T-helper 2 cell treated with Interferon-gamma antibody and Interleukin-4, amounts not matched to agents 100 ng/mL and 5 ng/mL, for 36 hours (primary cell): ENCODE measurements around the gene FAM114A1. TPM values are rescaled to one million over a fixed set of nuclear protein-coding genes. Genes with fewer than 3 reads are reported as not detected.
"Not testable (repeated sequence)": the region's sequence is repeated elsewhere in the genome, so short reads cannot be mapped to it uniquely, and the experiment has no call there.

Experiments
- intact Hi-C: fragments of 100-400 bp; cut with micrococcal nuclease; formaldehyde crosslinking; loops from one replicate; pipeline ENCODE4 v1.15.1; 2023
- total RNA-seq: library from RNA; stranded (reverse); gene quantifications from 2 replicates; pipeline ENCODE4 v1.2.3, GENCODE V29; 2022

Gene FAM114A1
- total RNA-seq, 1 donor from 2014 or later = 0.07 TPM

DNA sequence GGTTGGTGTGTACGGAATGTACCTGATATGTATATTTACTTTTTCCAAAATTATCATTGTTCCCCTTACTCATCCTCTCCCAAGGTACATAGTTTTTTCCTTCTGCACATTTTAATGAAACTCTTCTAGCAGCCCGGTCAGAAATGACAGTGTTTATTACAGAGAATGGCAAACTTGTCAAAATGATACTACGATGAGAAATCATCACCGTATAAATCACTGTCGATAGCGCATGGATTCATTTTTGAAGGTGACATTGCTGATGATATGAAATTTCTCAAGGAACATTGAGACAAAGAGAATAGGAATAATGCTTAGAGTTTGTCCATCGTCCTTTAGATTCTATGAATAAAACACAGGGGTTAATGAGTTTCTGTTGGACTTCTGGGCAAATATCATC lies 30.6 kb downstream of the FAM114A1 start:
- intact Hi-C loops = no loop called here

DNA sequence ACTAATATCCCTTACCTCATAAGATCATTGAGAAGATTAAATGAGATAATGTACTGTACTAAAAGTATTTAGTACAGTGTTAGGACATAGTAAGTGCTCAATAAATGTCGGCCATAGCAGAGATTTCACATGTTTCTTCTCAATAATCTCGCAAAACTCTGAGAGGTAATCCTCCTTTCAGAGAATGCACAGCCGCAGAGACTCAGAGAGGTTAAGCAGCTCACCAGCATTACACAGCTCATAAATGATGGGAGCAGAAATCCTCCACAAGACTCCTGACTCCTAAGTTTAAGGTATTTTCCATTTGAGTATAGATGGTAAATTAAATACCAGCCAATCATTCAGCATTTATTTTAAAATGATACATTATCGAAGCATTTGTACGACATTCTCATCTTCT lies 34.6 kb downstream of the FAM114A1 start:
- intact Hi-C loops = loop anchor here (1.0 to 5.0 kb wide), 3 partner anchors 80 to 233 kb away; no protein-coding TSS in a partner anchor

DNA sequence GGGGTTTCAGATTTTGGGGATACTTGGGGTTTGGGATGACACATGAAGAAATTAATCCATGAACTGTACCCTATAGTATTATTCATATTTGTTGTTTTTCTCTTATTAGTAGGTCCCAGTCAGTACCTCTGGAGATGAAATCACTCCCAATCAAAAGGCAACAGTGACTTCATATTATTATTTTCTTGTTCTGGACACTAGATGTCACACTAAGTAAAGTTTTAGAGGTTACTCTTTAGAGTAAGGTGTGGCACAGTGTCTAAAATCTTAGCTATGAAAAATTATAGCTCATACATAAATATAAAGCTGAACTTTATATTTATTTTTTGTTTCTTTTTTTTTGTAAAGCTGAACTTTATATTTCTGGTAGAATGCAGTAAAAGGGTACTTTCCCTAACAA lies 35.1 kb downstream of the FAM114A1 start:
- intact Hi-C loops = loop anchor here (1.0 to 5.0 kb wide), 3 partner anchors 80 to 233 kb away; no protein-coding TSS in a partner anchor

DNA sequence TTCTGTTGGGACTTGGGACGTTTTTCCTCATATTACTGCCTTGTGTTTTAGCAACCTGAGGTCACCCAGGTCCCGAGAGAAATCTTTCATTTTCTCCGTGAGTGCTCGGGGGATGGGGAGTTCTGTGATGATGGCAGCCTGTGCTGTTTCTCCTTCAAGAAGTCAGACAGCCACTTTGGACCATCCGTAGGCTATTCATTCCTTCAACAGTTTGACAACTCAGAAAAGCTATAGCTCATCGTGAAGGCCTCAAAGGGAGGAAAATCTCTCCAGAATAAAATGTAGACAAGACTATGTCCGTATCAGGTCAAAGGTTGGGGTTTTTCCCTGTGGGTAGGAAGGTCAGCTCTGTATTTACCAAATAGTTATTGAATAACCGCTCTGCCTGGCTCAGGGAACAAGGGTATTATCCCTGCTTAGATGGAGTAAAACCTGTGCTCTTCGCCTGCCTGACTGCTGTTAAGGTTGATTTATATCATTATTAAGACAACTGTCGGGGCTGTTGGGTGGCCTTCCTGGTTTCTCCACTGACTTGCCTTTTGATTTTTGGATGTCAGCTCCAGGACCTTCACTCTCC lies 36.6 kb downstream of the FAM114A1 start:
- intact Hi-C loops = loop anchor here (5.0 kb wide), 2 partner anchors 78 to 143 kb away; no protein-coding TSS in a partner anchor

DNA sequence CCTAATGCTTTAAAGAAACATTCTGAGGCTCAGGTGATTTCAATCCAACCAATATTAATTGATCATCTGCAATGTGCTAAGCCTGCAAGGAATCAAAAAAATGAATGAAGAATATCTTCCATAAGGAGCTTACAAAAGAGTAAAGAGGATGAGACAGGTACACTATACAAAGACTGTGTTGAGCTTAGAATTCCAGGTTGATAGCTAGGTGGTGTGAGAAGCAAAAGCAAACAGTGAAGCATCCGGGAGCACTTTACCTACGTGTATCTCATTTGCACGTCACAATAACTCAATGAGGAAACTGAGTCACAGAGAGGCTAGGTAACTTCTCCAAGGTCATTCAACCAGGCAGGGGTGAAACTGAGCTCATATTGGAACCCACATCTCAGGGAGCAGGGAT lies 37.1 kb downstream of the FAM114A1 start:
- intact Hi-C loops = loop anchor here (5.0 kb wide), 2 partner anchors 78 to 143 kb away; no protein-coding TSS in a partner anchor

DNA sequence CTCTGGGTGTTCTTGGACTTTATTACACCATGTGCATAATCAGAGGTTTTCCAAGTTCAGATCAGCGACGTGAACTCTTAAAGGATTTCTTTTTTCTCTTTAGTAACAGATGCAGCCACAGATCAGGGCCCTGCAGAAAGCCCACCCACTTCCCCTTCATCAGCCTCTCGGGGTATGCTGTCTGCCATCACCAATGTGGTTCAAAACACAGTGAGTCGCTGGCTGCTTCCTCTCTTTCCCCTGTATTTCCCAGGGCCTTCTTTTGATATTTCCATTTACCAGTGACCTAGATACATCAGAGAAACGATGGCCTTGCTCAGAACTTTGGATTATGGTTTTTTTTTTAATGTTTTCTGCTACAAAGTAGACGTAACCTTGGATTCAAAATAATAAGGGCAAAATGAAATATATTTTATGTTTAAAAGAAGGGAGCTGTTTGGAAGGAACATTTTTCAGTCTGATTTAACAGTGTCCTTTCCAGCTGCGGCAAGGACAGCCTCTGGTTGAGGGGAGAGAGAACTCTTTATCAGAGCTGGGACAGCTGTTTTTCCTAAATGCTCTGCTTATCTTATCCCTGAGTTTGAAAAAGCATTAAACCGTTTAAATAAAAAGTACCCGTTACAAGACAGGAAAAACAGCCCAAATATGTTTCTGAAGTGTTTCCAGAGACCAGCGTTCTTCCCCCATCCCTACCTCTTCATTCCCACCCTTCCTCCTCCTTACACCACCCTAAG lies 38.2 kb downstream of the FAM114A1 start:
- intact Hi-C loops = no loop called here

DNA sequence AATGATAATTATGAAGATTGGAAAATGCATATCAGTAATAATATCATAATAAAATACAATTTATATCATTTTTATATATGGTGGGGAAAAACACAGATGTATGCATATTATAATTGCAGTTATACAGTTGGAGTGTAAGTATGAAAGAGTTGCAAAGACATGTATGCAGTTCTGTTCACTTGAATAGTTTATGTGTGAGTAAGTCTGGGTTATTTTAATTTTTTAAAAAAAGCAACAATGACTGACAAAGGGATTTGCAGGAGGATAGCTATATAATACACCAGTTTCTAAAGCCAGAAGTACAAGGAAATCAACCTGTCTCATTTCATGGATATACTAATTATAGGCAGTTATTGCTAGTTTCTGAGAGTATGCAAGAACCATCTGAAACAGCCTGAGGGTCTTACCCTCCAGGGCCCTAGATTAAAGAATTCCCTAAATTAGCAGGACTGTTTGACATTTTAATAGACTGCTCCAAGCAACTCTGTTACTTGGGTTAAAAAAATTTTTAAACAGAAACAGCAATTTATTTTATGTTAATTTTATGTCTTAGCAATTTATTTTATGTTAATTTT lies 40.2 kb downstream of the FAM114A1 start:
- intact Hi-C loops = no loop called here

DNA sequence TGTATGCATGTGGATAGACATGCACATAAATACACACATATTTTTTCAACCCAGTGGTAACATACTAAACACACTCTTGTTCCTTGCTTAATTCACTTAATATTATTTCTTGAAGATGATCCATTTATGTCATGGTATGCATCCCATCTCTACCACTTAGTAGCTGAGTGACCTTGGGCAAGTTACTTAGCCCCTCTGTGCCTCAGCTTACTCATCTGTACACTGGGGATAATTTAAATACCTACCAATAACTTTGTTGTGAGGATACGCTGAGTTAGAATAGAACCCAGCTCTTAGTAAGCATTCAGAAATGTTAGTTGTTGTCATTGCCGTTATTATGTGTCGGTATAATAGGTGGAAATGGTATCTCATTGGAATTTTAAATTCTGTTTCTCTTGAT lies 41.4 kb downstream of the FAM114A1 start:
- intact Hi-C loops = no loop called here

DNA sequence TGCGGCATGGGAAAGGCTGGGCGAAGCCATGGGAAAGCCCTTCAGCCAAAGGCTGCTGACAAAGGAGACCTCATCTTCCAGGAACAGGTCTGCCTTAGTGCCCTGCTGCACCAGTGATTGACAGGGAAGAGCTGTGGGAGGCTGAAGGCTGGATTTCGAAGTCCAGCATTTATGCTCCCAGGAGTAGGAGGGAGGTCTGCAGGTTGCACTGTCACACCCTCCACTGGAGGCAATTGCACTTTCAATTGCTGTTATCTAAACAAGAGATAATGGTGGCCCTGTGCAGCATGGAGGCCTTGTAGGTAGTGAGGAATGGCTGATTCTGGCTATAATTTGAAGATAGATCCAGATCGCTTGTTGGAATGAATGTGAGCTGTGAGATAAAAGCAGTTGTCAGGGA lies 43.7 kb downstream of the FAM114A1 start:
- intact Hi-C loops = no loop called here

DNA sequence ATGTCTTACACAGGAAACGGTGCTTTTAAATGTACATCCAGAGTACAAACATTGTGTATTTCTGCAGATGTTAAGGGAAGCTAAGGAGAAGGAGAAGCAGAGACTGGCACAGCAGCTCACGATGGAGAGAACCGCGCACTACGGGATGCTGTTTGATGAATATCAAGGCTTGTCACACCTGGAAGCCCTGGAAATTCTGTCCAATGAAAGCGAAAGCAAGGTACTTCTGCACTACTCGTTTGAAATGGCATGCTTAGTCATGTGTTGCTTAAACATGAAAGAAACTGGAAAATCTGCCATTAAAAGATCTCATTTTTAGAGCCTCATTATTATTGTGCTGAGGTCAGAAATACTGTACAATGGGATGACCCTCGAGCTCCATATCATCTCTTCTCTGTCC lies 47.2 kb downstream of the FAM114A1 start:
- intact Hi-C loops = no loop called here

DNA sequence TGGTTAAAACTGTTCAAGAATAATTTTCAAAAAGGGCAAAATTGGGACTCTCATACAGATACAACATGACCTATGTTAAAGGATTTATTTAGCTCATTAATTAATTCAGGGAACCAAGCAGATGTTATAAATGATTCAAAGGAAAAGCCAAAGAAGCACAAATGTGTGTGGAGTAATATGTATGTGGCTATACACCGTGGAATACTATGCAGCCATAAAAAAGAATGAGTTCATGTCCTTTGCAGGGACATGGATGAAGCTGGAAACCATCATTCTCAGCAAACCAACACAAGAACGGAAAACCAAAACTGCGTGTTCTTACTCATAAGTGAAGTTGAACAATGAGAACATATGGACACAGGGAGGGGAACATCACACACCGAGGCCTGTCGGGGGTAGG lies 48.7 kb downstream of the FAM114A1 start:
- intact Hi-C loops = not testable (repeated sequence)

DNA sequence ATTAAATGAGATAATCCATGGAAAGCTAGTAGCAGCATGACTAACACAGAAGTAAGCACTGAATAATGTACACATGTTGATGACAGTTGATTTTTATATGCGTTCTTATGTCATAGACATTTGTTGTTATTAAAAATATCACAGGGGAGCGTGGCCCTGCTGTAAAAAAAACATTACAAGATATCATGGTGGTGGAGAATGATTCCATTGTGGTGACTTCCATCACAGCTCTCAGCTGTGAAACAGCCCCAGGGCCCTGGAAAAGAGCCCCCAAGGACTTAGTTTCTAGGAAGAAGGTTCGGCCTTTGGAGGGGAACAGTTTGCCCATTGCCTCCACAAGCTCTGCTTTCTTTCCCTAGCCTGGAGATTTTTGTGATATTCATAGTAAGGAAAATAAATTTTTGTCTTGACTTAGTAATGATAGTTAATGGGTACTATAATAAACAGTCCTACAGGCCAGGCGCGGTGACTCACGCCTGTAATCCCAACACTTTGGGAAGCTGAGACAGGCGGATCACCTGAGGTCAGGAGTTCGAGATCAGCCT lies 49.9 kb downstream of the FAM114A1 start:
- intact Hi-C loops = no loop called here

DNA sequence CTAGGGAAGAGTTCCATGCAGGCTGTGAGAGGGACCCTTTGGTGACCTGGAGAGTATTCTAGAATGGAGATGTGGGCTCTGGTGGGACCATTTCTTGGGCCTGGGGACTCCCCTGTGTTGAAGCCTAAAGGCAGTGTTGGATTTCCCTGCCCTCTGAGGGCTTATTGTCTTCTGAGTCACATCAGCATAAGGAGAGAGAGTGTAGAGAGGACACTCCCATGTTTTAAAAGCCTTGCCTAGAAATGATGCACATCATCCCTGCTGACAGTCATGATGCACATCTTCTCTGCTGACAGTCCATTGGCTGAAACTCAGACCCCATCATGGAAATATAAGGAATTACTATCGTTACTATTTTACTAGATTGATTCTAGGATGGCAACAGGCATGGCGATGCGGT lies 51.9 kb downstream of the FAM114A1 start:
- intact Hi-C loops = no loop called here

DNA sequence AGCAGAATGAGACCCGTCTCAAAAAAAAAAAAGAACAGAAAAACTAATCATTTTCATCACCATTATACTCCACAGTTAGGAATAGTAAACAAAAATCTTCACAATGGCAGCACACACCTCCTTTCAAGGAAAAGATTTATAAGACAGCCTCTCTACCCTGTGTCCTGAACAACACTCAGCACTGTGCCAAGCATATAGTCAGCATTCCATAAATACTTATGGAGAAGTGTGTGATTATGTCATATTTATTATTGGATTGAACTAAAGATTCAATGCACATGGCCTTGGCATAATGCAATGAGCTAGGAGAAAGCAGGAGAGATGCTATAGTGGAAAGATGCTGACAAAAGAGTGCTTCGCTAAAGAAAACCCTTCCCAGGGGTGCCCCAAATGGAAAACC lies 52.6 kb downstream of the FAM114A1 start:
- intact Hi-C loops = no loop called here

DNA sequence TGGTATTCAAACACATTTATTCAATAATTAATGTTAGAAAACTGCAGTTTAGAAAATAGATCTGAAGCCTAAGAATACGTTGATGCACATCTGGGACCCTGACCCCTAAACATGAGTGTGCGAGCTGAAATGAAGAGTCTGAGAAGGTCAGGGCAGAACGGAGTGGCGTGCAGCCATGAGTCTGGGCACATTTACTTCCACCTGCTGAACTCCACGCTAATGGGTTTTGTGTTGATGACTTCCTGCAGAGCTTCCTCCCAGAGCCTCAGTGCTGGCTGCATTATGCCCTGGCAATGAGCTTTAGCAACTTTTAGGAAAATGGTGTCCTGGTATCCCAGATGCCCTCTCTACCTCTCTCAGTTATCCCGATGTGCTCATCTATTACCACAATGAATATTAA lies 53.1 kb downstream of the FAM114A1 start:
- intact Hi-C loops = no loop called here

DNA sequence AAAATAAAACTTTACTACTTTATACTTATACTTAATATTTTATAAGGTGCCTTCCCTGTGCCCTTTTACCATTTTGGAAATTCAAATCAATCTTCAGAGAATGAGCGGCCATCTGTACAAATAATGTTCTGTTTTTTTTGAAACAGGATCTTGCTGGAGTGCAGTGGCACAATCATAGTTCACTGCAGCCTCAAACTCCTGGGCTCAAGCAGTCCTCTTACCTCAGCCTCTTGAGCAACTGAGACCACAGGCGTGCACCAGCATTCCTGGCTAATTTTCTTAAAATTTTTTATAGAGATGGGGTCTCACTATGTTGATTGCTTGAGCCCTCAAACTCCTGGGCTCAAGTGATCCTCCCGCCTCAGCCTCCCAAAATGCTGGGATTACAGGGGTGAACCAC lies 53.5 kb downstream of the FAM114A1 start:
- intact Hi-C loops = no loop called here

DNA sequence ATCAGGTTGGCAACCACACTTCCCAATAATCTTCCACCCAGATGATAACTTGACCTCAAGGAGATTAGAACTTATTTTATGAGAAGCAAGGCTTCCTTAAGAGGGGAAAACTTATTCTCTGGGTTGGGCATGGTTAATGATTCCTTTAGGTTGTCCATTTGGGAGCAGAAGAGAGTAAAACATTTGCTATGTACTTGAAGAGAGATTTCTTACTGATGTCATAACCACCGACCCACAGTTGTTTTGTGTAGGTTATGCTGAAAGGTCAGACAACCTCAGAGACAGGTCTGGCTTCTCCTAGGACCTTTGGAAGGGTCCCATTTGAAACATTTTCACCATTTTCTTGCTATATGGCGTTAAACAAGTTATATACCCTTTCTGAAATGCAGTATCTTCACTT lies 56.1 kb downstream of the FAM114A1 start:
- intact Hi-C loops = no loop called here

DNA sequence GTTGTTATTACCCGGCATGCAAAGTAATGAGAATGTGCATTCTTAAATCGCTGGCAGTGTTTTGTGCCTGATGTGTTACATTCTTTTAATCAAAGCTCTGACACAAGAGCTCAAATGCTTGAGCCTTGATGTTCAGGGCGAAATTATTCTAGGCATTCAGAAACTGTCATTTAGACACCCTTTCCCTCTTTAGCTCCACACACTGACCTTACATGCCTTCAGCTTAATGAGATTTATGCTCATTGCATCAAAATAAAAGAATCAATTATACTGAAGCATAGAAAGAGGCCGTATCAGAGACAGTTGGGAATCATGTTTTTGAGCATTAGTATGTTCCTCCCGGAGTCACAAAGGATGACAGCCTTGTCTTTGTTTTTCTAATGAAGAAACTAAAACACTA lies 56.7 kb downstream of the FAM114A1 start:
- intact Hi-C loops = no loop called here

DNA sequence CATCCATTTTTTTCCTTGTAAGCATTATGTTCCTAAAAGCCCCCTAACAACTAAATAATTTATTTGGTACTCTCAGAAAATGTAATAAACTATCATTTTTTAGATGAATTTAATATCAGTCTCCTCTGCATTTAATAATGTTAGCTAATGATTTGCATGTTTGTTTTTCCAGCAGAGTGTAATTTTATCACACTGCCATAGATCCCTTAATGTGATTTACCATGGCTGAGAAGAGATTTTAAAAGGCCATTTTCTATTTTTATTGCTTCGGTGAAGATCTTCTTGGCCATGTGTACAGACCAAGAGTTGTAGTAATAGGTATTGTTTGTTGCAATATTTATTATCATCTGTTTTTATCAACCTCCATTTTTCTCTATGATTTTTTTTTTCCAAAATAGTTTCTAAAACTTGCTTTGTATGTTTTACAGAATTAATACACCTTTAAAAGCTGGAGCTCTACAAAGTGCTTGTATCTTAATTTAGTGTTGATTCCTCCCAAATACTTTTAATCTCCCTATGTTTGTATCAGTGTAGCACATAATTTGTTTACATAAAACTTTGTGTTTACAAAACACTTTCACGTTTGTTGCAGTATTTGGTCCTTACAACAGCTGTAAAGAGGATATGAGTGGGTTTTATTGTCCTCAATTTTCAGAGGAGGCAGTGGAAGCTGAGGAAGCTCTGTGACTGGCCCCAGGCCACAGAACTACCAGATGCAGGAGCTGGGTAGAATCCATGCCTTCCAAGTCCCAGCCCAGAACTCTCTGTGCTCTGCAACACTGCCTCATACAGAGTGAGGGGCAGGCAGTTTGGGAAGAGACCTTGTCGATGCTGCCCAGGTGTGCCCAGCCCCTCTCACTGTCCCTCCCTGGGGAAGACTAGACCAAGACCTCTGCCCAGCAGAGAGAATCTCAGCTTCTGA lies 58.1 kb downstream of the FAM114A1 start:
- intact Hi-C loops = no loop called here

DNA sequence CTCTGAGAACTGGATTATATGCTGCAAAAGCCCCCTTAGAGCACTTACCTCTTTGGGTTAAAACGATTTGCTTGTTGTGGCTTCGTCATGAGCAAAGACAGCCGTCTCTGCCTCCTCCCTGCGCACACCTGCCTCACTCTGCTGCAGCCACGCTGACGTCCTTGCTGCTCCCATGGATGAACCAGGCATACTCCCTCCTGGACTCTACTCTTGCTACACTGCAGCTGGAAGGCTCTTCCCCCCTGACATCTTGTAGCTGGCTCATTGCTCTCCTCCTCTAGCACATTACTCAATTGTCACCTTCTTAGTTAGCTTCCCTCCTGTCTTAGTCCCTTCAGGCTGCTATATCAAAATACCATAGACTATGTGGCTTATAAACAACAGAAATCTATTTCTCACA lies 59.3 kb downstream of the FAM114A1 start:
- intact Hi-C loops = no loop called here

DNA sequence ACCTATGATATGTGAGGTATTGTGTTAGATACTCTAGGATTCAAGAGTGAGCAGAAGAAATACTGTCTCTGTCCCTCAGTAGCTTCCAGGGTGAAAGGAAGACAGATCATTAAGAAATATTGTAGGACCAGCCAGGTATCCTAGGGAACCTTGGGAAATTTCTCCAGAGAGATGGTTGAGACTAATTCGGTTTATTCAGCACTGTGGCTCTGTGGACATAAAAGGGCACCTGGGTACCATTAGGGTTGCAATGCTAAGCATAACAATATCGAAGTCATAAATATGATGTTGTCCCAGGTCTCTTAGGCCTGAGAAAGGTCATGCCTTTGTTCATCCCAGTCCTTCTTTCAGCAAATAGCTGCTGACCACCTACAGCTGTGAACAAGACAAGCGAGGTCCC lies 61.0 kb downstream of the FAM114A1 start:
- intact Hi-C loops = no loop called here
